NCI-H1105 treated with DMSO at 0.1 percent for 48 hours (cell line): Measurements from ENCODE around the gene CALML4.
"Not testable (repeated sequence)": the region's sequence is repeated elsewhere in the genome, so short reads cannot be mapped to it uniquely, and the experiment has no call there.

Experiments
- DNase-seq: peaks from one replicate; lab custom pipeline; 2025; lab: John Stamatoyannopoulos, UW

CALML4 gene

DNA sequence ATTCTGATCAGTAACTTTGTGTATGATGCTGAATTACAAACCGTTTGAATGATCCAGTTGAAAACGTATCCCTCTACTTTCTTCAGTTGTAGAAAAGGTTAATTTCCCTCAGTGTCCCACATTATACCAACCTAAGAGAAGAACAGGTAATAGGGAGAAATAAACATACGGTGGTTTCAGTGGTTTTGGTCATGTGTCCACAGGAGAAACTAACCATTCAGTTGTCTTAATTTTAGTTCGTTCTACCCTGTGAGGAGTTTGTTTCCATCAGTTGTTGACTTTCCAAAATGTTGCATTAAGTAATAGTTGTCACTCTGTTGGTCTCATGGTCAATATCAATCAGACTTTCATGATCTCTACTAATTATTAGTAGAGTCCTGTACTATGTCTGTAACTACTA is 15.1 kb downstream of the CALML4 start:
- no peak for DNase-seq

DNA sequence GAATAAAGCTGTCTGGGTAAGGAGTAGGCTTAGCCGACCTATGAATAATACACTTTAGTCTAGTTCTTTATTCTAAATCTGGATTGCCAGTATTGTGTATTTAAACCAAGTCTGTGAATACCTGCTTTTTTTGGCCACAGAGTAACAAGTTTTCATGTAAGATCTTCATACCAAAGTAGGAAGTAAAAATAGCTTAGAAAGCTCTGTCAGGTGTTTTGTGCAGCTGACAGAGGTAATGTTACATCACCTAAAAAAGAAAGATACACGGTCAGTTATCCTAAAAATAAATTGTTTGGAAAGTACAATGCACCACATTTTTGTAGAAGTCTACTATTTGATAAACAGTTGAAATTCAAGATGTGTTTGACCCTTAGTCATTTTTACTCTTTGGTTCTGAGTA is 16.5 kb downstream of the CALML4 start:
- no peak for DNase-seq

DNA sequence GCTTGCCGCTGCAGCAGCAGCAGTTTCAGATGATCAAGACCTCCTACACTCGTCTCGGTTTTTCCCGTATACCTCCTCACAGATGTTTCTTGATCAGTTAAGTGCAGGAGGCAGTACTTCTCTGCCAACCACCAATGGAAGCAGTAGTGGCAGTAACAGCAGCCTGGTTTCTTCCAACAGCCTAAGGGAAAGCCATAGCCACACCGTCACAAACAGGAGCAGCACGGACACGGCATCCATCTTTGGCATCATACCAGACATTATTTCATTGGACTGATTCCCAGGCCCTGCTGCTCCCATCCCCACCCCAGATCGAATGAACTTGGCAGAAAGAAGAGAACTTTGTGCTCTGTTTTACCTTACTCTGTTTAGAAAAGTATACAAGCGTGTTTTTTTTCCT is 17.6 kb downstream of the CALML4 start:
- DNase-seq = peak; percentile 97

DNA sequence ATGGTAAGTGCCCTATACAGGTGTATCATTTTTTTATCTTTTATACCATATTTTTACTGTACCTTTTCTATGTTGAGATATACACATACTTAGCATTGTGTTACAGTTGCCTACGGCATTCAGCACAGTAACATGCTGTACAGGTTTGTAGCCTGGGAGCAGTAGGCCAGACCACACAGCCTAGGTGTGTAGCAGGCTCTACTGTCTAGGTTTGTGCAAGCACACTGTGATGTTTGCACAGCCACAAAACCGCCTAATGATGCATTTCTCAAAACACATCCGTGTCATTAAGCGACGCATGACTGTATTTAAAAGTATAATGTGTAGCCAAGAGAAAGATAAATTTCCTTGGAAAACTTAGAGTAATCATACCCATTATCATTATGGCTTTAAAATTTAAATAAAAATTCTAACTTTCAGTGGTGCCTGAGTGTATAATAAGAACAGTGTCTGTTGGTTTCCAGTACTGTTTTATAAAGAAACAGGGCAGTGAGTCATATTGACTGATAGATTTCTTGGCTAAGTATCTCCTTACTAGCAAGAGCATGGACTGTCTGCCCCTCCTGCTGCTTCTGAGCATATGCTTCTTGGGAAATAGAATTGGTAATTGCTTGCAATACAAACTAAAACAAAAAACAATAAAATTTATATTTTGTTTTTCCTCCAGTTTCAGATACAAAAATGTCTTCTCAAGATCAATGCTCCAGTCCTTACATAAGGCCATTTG is 18.3 kb downstream of the CALML4 start:
- no peak for DNase-seq

DNA sequence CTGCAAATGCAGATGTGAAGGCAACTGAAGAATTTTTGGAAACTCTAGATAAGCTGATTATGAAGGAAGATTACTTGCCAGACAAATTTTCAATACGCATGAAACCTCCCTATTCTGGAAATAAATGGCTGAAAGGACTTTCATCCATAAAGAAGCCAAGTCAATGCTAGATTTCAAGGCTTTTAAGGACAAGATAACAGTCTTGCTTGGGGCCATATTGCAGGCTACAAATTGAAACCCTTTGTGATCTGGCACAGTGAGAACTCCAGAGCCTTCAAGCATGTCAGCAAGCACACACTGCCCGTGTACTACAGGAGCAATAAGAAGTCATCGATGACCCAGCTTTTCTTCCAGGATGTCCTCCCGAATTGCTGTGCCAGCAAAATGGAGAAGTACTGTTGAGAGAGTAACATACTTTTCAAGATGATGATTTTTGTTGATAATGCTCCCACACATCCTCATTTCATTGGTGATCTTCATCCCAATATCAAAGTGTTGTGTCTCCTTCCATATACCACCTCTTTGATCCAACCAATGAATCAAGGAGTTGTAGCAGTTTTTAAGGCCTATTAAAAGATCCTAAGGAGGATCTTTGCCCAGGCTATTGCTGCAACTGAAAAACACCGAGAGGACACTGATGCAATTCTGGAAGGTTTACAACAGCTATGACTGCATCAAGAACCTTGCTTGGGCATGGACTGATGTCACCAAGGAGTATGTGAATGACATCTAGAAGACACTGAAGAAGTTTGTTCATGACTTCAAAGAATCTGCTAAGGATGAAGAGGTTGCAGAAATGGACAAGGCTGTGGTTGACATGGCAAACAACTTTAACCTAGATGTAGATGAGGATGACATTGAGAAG is 20.3 kb downstream of the CALML4 start:
- no peak for DNase-seq

DNA sequence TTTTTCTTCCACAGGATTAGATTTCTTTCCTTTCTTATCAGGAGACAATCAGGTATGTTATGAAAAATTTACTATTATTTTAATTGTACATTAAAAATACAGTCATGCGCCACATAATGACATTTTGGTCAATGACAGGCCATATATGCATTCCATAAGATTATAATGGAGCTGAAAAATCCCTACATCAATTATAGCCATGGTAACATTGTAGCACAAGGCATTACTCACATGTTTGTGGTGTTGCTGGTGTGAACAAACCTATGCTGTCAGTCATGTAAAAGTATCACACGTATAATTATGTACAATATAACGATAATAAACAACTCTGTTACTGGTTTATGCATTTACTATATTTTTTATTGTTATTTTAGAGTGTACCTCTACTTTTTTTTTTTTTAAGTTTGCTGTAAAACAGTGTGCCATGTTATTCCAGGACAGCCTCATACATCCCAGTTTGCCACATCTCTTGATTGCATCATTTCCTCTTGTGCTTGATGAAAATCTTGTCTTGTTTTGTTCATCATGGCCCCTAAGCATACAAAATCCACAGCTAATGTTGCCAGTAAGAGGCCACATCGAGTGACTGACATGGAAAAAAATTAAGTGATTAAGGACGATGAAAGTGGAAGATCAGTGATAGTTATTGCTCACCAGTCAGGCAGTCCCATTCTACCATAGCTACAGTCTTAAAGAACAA is 21.4 kb downstream of the CALML4 start:
- no peak for DNase-seq

DNA sequence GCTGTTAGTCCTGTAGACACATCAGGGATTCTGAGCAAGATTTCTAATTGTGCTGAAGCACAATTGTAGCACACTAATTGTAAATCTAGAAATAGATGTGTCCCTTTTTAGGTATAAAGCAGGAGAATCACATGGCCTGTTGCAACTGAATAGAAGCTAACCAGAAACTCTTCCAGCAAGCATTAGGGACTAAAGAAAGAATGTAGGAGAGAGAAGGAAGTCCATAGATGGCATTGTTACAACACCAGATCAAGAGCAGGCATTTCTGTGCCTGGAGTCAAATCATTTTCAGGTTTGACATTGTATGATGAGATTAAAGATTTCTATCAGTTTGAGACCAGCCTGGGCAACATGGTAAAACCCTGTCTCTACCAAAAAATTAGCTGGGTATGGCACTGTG is 27.4 kb downstream of the CALML4 start:
- no peak for DNase-seq

DNA sequence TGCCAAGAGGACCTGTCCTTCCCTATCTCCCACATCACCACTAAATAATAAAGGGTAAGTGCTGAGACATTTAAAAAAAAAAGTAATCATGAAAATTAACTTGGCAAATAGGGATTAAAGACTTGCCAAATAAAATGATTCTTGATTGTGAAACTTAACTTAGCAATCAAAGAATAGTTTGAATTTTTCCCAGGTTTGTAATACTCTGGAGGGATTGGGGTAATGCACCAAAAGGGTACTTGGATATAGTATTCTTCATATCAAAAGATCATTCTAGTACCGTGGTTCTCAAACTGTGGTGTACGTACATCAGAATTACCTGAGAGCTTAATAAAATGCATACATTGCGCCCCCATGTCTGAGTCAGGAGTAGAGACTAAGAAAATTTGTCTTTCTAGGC is 28.5 kb downstream of the CALML4 start:
- no peak for DNase-seq

DNA sequence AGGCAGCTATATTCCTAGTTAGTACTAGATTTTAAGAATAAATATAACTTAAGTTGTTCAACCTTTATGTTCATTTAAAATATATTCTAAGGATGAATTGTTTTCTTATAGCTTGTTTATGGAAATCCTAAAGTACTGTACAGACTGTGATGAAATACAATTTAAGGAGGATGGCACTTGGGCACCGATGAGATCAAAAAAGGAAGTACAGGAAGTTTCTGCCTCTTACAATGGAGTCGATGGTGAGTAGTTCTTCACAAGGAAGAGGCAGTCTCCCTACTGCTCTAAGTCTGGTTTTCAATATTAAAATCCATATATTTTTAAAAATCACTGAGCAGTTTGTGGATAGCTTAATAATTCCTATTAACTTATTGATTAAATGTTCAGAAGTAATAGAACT is 29.6 kb downstream of the CALML4 start:
- DNase-seq = no peak

DNA sequence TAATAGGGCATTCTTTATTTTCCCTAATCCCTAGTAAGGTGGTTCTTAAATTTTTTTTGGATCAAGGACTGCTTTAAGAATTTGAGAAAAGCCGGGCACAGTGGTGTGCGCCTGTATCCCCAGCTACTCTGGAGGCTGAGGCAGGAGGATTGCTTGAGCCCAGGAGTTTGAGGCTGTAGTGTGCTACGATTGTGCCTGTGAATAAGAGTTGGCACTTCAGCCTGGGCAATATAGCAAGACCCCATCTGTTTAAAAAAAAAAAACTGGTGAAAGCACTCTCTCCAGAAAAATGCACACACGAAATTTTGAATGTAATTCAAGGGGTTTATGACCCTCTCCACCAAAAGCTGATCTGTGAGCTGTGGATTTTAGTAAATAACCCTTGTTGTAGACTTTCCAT is 32.0 kb downstream of the CALML4 start:
- no peak for DNase-seq

DNA sequence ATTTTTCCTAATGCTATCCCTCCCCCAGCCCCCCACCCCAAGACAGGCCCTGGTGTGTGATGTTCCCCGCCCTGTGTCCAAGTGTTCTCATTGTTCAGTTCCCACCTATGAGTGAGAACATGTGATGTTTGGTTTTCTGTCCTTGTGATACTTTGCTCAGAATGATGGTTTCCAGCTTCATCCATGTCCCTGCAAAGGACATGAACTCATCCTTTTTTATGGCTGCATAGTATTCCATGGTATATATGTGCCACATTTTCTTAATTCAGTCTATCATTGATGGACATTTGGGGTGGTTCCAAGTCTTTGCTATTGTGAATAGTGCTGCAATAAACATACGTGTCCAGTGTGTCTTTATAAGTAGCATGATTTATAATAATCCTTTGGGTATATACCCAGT is 33.1 kb downstream of the CALML4 start:
- DNase-seq = not testable (repeated sequence)

DNA sequence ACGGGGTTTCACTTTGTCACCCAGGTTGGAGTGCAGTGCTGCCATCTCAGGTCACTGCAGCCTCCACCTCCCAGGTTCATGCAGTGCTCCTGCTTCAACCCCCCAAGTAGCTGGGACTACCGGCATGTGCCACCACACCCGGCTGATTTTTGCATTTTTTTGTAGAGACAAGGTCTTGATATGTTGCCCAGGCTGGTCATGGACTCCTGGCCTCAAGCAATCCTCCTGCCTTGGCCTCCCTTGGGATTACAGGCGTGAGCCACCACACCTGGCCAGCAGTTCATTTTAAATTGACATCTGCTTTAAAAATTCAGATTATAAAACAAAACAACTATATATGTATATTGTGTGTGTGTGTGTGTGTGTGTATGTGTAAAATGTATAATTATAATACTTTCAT is 38.3 kb downstream of the CALML4 start:
- no peak for DNase-seq

DNA sequence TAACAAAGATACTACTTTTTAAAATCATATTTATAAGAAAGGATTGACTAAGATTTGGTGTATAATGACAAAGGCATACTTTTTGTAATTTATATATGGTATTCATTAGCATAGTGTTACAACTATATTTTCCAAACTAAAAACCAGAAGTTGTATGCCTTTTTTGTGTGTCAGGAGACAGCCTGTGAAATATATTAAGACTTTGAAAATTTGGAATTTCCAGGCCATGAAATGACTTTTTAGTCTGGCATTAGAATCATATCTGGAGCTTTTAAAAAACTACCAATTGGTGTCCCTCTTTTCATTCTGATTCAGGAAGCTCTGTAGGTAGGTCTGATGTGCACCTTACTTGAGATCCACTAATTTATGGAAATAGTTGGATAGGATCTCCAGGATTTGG is 41.9 kb downstream of the CALML4 start:
- no peak for DNase-seq

DNA sequence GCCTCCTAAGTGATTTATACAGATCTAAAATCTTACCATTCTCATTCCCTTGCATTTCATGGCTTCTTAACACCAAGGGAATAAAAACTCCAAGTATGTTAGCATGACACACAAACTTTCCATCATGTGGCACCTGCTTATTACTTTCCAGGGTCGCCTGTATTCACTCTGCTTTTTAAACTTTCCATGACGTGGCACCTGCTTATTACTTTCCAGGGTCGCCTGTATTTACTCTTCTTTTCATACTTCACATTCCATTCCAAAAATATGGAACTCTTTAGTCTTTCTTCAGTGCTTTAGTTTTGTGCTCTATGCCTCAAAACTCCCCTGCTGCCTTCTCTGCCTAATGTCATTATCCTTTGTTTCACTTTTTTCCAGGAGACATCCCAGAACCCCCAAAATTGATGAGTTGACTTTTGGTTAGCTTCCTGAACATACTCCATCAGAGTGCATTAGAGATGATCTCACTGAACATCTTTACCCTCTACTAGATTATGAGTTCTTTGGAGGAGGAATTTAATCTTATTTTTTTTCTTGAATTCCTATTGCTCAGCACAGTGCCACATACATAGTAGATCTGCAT is 47.0 kb downstream of the CALML4 start:
- DNase-seq = no peak

DNA sequence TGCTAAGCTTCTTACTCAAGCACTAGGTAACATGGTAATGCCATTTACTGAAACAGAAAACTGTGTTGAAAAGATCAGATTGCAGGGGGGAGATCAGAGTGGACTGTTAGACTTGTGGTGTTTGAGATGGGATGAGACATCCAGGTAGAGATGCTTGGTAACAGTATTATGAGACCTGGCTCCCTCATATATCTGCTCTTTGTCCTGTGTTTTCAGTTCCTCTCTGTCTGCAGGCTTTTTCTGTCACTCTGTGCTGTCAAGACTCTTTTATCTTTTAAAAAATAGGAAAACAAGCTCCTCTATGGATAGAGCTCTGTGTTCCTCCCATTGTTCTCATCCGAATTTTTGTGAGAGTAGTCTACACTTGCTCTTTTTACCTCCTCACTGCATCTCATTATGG is 48.1 kb downstream of the CALML4 start:
- no peak for DNase-seq

DNA sequence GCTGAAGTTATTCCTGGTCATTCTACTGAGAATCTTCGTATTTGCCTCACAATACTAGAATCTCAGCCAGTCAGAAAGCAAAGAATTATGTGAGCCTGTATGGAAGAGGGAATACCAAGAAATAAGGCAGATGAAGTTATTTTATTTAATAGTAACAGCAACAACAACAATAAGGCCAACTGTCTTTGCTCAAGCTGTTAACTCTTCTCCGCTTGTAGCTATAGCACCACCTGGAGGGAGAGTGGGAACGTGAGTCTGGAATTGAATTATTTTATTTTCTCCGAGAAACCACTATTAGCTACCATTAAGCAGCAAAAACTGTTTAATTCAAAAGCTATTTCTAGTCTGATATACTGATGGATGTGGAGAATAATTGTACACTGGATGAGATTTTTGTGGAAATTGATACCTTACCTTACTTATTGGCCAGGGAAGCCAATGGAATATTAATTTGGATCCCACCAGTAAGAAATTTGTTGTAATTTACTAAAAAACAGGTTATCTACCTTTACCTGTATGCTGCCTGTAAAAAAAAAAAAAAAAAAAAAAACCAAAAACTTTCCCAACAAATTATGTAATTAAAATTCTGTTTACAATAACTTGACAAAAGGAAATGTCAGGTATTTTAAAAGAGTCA is 50.1 kb downstream of the CALML4 start:
- peak; percentile 70 for DNase-seq

DNA sequence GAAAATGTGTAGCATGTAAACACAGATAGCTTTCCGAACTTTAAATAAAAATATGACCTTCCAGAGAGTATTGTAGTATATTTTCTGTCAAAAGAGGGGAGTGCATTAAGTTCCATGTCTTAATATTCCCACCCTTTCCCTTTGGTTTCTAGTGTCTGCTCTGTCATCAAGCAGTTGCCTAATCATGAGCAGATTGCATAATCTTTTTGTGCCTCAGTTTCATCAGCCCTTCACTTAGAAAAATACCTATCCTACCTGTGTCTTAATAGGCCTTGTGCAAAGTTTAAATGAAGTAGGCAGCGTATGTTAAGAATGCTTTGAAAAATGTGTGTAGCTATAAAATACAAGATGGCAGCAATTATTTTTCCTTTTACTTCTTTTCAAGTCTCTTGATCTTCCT is 52.8 kb downstream of the CALML4 start:
- DNase-seq = no peak

DNA sequence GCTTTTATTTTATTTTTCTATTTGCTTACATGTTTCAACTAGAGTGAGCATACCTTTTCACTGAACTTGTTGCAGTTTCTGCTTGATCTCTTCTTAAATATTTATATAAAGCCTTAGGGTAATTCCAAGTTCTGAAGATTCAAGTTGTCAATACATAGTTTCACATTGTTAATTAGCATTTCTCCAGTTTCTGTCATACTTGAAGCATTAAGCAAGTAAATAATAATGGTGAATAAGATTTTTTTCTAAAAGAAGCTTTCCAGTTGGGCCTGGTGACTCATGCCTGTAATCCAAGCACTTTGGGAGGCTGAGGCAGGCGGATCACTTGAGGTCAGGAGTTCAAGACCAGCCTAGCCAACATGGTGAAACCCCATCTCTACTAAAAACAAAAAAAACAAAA is 53.9 kb downstream of the CALML4 start:
- no peak for DNase-seq

DNA sequence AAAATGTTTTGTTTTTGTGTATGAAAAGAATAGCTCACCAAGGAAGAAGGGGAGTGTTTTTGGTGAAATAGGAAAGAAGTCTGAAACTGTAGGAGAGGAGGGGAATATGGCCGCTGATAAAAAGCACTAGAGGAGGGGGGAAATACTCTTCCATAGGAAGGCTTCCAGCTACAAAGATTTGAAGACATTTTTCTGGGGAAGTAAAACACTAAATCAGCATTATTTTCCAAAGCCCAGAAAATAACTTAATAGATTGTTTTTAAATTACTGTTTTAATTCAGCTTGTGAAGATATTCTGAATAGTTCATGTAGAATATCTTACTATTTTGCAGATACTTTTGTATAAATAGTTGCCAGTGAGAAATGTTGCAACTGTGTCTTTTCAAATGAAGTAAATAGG is 54.9 kb downstream of the CALML4 start:
- DNase-seq = no peak

DNA sequence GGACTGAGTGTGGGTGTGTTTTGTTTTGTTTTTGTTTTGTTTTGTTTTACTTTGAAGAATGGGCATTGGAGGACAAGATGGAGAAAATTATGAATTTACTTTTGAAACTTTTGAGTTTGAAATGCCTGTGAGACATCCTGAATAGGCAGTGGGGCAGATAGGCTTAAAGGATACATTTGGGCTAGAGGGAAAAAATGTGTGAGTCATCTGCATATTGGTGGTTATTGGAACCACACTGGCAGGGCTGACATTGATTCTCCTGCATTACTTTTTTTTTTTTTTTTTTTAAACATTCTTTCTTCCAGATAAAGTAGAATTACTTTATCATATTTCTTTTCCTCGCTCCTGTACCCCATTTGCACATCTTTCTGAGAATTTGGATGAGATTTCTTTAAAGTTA is 56.1 kb downstream of the CALML4 start:
- no peak for DNase-seq

DNA sequence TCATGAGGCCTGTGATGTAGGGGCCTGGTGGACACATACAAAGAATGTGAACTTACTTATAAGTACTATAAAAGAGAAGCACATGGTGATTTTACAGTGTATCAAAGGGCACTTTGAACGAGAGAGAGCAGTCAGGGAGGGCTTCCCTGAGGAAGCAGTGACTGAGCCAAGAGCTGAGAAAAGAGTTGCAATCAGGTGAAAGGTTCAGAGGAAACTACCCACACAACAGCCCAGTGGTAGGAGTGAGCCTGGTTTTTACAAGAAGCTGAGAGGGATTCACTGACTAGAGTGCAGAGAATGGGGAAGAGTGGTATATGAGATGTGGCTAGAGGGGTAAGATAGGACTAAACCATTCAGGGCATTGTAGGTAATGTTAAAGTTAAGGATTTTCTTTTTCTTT is 57.1 kb downstream of the CALML4 start:
- DNase-seq = no peak

DNA sequence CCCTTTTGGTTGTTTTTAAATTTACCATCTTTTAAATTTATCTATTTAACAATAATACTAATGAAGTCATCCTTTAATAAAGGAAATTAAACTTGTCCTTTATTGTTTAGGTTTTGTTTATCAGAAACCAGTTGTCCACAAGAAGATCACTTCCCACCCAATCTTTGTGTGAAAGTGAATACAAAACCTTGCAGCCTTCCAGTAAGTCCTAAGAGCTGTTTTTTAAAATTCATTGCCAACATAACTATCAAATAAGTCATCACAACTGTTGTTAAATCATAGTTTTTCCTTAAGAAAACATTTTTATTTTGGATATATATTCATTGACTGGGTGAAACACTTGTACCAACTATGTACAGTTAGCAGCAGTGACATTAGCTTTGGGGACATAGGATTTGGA is 59.4 kb downstream of the CALML4 start:
- DNase-seq = no peak
